ENCODE measurements around the gene CD93. TPM values are rescaled to one million over a fixed set of nuclear protein-coding genes. Genes with fewer than 3 reads are reported as not detected.

The CD93 gene
- polyA plus RNA-seq, 1 donor from 2014 or later = not detected

DNA sequence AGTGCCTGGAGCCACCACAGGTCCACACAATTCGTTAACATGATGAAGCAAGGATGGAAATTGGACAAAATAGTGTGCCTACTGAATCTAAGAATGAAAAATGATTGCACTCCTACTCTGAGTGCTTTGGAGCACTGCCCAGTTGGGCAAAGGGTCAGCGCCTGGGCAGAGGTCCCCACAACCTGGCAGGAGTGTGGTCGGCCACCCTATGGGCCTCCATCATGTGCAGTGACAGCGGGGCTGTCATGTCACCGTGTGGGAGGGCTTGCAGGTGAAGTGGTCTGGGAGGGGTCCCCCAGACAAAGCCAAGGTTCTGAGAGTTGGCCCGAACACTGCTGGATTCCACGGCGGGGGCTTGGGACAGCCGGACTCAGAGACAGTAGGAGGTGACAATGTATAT lies 36.2 kb upstream of the CD93 start:
- no peaks in the 10 kb centered on the region for H4K20me1 ChIP-seq (ENCODE audit: insufficient read depth)
- H3K4me2 ChIP-seq (ENCODE audit: low read length) = no peak overlapping the region
- no peaks in the 10 kb centered on the region for H3F3A ChIP-seq (ENCODE audit: insufficient read depth, low read length, poor library complexity, severe bottlenecking)
- H3K9me2 ChIP-seq (ENCODE audit: insufficient read depth, low read length) = no peaks in the 10 kb centered on the region
- H3K79me2 ChIP-seq (replicated peaks; ENCODE audit: insufficient read depth, low read length) = no peaks in the 10 kb centered on the region
- TF ChIP-seq RAD21 (conservative IDR thresholded peaks at IDR 0.05) = no peak
- TF ChIP-seq MXI1 (conservative IDR thresholded peaks at IDR 0.05; ENCODE audit: poor library complexity, severe bottlenecking) = no peak
- TF ChIP-seq, protein P1, sequence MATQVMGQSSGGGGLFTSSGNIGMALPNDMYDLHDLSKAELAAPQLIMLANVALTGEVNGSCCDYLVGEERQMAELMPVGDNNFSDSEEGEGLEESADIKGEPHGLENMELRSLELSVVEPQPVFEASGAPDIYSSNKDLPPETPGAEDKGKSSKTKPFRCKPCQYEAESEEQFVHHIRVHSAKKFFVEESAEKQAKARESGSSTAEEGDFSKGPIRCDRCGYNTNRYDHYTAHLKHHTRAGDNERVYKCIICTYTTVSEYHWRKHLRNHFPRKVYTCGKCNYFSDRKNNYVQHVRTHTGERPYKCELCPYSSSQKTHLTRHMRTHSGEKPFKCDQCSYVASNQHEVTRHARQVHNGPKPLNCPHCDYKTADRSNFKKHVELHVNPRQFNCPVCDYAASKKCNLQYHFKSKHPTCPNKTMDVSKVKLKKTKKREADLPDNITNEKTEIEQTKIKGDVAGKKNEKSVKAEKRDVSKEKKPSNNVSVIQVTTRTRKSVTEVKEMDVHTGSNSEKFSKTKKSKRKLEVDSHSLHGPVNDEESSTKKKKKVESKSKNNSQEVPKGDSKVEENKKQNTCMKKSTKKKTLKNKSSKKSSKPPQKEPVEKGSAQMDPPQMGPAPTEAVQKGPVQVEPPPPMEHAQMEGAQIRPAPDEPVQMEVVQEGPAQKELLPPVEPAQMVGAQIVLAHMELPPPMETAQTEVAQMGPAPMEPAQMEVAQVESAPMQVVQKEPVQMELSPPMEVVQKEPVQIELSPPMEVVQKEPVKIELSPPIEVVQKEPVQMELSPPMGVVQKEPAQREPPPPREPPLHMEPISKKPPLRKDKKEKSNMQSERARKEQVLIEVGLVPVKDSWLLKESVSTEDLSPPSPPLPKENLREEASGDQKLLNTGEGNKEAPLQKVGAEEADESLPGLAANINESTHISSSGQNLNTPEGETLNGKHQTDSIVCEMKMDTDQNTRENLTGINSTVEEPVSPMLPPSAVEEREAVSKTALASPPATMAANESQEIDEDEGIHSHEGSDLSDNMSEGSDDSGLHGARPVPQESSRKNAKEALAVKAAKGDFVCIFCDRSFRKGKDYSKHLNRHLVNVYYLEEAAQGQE (IDR thresholded peaks at IDR 0.05; ENCODE audit: borderline replicate concordance) = no peak
- no peak for TF ChIP-seq SMC3 (conservative IDR thresholded peaks at IDR 0.05; ENCODE audit: poor library complexity)
- TF ChIP-seq POLR2AphosphoS5 (IDR thresholded peaks at IDR 0.05) = no peak
- TF ChIP-seq, protein P2, sequence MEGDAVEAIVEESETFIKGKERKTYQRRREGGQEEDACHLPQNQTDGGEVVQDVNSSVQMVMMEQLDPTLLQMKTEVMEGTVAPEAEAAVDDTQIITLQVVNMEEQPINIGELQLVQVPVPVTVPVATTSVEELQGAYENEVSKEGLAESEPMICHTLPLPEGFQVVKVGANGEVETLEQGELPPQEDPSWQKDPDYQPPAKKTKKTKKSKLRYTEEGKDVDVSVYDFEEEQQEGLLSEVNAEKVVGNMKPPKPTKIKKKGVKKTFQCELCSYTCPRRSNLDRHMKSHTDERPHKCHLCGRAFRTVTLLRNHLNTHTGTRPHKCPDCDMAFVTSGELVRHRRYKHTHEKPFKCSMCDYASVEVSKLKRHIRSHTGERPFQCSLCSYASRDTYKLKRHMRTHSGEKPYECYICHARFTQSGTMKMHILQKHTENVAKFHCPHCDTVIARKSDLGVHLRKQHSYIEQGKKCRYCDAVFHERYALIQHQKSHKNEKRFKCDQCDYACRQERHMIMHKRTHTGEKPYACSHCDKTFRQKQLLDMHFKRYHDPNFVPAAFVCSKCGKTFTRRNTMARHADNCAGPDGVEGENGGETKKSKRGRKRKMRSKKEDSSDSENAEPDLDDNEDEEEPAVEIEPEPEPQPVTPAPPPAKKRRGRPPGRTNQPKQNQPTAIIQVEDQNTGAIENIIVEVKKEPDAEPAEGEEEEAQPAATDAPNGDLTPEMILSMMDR (IDR thresholded peaks at IDR 0.05; ENCODE audit: poor library complexity, severe bottlenecking) = no peak
- TF ChIP-seq TAF1 (IDR thresholded peaks at IDR 0.05; ENCODE audit: low read depth) = no peak
- no peak for TF ChIP-seq EZH2 (IDR thresholded peaks at IDR 0.05; ENCODE audit: borderline replicate concordance, insufficient read depth, low read length, poor library complexity, severe bottlenecking)
- no peak for TF ChIP-seq EP300 (conservative IDR thresholded peaks at IDR 0.05; ENCODE audit: poor library complexity, severe bottlenecking)
- H3K4me3 ChIP-seq (ENCODE audit: low read length) = no peak overlapping the region
- no peaks in the 10 kb centered on the region for H3K9me3 ChIP-seq (ENCODE audit: low read length)
- no peak overlapping the region for H2AFZ ChIP-seq (ENCODE audit: low read depth, low read length)
- no peak overlapping the region for H3K27ac ChIP-seq (ENCODE audit: low read length)
- no peaks in the 10 kb centered on the region for H3K27me3 ChIP-seq (ENCODE audit: insufficient read depth, low read depth, low read length)
- H3K9ac ChIP-seq (ENCODE audit: low read length) = no peak overlapping the region
- H3K36me3 ChIP-seq (ENCODE audit: insufficient read depth, low read length) = no peaks in the 10 kb centered on the region

DNA sequence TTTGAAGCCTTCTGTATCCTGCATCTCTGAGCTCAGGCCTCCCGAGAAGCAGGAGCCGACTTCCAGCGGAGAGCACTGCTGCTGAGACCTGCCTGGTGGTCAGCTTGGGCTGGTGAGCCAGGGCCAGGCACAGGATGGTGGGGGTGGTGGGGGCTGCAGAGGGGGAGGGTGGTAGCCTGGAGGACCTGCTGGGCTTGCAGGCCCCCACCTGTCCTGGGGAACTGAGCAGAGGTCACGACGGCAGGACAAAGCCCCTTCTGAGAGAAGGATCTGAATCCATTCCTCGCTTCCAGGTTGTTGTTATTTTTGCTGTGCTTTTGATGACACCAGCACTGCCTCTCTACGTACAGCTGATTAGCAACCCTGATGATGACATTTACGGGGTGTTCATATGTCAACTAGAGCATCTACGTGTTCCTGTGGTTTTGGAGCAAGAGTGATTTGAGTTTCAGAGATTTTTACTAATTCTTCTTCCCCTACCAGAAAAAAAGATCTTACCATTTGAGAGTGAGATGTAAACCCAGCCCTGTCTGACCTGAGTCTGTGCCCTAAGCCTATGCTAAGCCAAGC lies 35.7 kb upstream of the CD93 start:
- no peaks in the 10 kb centered on the region for H3K9me3 ChIP-seq (ENCODE audit: low read length)
- no peaks in the 10 kb centered on the region for H3K27me3 ChIP-seq (ENCODE audit: insufficient read depth, low read depth, low read length)
- no peaks in the 10 kb centered on the region for H3K79me2 ChIP-seq (replicated peaks; ENCODE audit: insufficient read depth, low read length)

More for the DNA sequence above, 35.7 kb upstream of the CD93 start:
- H3K4me2 ChIP-seq (ENCODE audit: low read length) = no peak overlapping the region
- no peak overlapping the region for H3K4me3 ChIP-seq (ENCODE audit: low read length)
- H4K20me1 ChIP-seq (ENCODE audit: insufficient read depth) = no peaks in the 10 kb centered on the region
- no peaks in the 10 kb centered on the region for H3F3A ChIP-seq (ENCODE audit: insufficient read depth, low read length, poor library complexity, severe bottlenecking)
- H2AFZ ChIP-seq (ENCODE audit: low read depth, low read length) = no peak overlapping the region
- TF ChIP-seq, protein P1 (IDR thresholded peaks at IDR 0.05; ENCODE audit: borderline replicate concordance) = no peak
- TF ChIP-seq EP300 (conservative IDR thresholded peaks at IDR 0.05; ENCODE audit: poor library complexity, severe bottlenecking) = no peak
- no peak for TF ChIP-seq SMC3 (conservative IDR thresholded peaks at IDR 0.05; ENCODE audit: poor library complexity)
- no peak for TF ChIP-seq POLR2AphosphoS5 (IDR thresholded peaks at IDR 0.05)
- TF ChIP-seq, protein P2 (IDR thresholded peaks at IDR 0.05; ENCODE audit: poor library complexity, severe bottlenecking) = no peak
- TF ChIP-seq EZH2 (IDR thresholded peaks at IDR 0.05; ENCODE audit: borderline replicate concordance, insufficient read depth, low read length, poor library complexity, severe bottlenecking) = no peak
- no peak for TF ChIP-seq MXI1 (conservative IDR thresholded peaks at IDR 0.05; ENCODE audit: poor library complexity, severe bottlenecking)
- no peak for TF ChIP-seq RAD21 (conservative IDR thresholded peaks at IDR 0.05)
- TF ChIP-seq TAF1 (IDR thresholded peaks at IDR 0.05; ENCODE audit: low read depth) = no peak
- H3K27ac ChIP-seq (ENCODE audit: low read length) = no peak overlapping the region
- no peak overlapping the region for H3K9ac ChIP-seq (ENCODE audit: low read length)
- no peaks in the 10 kb centered on the region for H3K9me2 ChIP-seq (ENCODE audit: insufficient read depth, low read length)
- H3K36me3 ChIP-seq (ENCODE audit: insufficient read depth, low read length) = no peaks in the 10 kb centered on the region

Data from neural cell (in vitro differentiated cells).